IMR-90 (cell line): Measurements from ENCODE around the gene MYO1C. TPM values are rescaled to one million over a fixed set of nuclear protein-coding genes. Genes with fewer than 3 reads are reported as not detected.
A peak's percentile ranks its signal among the peaks of the same experiment; 100 is the strongest.

Experiments
- ATAC-seq: fragments of 200-7000 bp; cut with Tn5 transposase; 2 replicates; pipeline ENCODE4 v1.9.1; 2020; ENCODE audit warnings: low read depth, mild to moderate bottlenecking, moderate library complexity
- BruUV-seq: library from RNA; stranded (reverse); fragments of 400-500 nt; replicated peaks from 2 replicates; lab custom pipeline; 2021; lab: Mats Ljungman, UMichigan
- CTCF ChIA-PET: fragments of 300-600 bp; formaldehyde crosslinking; extraction: SDS; loops from one replicate; lab custom pipeline; 2021; ENCODE audit warnings: antibody characterized with exemption; lab: Yijun Ruan, JAX
- POLR2A ChIA-PET: fragments of 300-600 bp; sonication (Branson Sonifier 250); formaldehyde crosslinking; loops from one replicate; lab custom pipeline; 2022; ENCODE audit warnings: antibody characterized with exemption; ENCODE audit not compliant: unreplicated experiment; lab: Charles Lee
- DNase-seq: peaks from one replicate; pipeline ENCODE4 v3.0.0; 2013
- H2AFZ ChIP-seq: replicated peaks from 2 replicates; pipeline ENCODE3; 2013; ENCODE audit warnings: low read length, mild to moderate bottlenecking; ENCODE audit not compliant: poor library complexity
- H2AK5ac ChIP-seq: 2 replicates; pipeline ENCODE4 v1.6.1; 2013; ENCODE audit warnings: low read depth, low read length, inconsistent platforms
- H2AK9ac ChIP-seq: replicated peaks from 2 replicates; pipeline ENCODE3; 2013; ENCODE audit warnings: mild to moderate bottlenecking, low read depth, low read length, moderate library complexity; ENCODE audit not compliant: poor library complexity
- H2BK120ac ChIP-seq: 2 replicates; pipeline ENCODE4 v1.6.1; 2013; ENCODE audit warnings: low read depth, low read length, inconsistent platforms
- H2BK15ac ChIP-seq: 3 replicates; pipeline ENCODE4 v1.6.1; 2013; ENCODE audit warnings: low read depth, low read length, inconsistent platforms
- H2BK20ac ChIP-seq: 2 replicates; pipeline ENCODE4 v1.6.1; 2013; ENCODE audit warnings: low read depth, mild to moderate bottlenecking, inconsistent platforms, low read length, moderate library complexity
- H2BK5ac ChIP-seq: 2 replicates; pipeline ENCODE4 v1.6.1; 2013; ENCODE audit warnings: mild to moderate bottlenecking, low read depth, low read length, inconsistent platforms; ENCODE audit not compliant: poor library complexity, severe bottlenecking
- H3K14ac ChIP-seq: replicated peaks from 2 replicates; pipeline ENCODE4 v1.6.1; 2013; ENCODE audit warnings: low read depth, low read length, inconsistent platforms
- H3K18ac ChIP-seq: 2 replicates; pipeline ENCODE4 v1.6.1; 2013; ENCODE audit warnings: low read depth, low read length, control low read depth
- H3K23ac ChIP-seq: 2 replicates; pipeline ENCODE4 v1.6.1; 2013; ENCODE audit warnings: low read depth, low read length, inconsistent platforms
- H3K27ac ChIP-seq: 2 replicates; pipeline ENCODE4 v1.5.1; 2013; ENCODE audit warnings: mild to moderate bottlenecking, control low read depth, low read length; ENCODE audit not compliant: insufficient read depth
- H3K27me3 ChIP-seq: 2 replicates; pipeline ENCODE4 v1.6.1; 2013; ENCODE audit warnings: low read length; ENCODE audit not compliant: control insufficient read depth, insufficient read depth
- H3K36me3 ChIP-seq: 2 replicates; pipeline ENCODE4 v1.6.1; 2013; ENCODE audit warnings: low read length, mixed read lengths; ENCODE audit not compliant: control insufficient read depth, insufficient read depth
- H3K4ac ChIP-seq: 2 replicates; pipeline ENCODE4 v1.6.1; 2013; ENCODE audit warnings: low read depth, low read length, inconsistent platforms
- H3K4me1 ChIP-seq: 2 replicates; pipeline ENCODE4 v1.6.1; 2013; ENCODE audit warnings: low read length, mixed read lengths; ENCODE audit not compliant: control insufficient read depth, insufficient read depth
- H3K4me2 ChIP-seq: 2 replicates; pipeline ENCODE4 v1.6.1; 2013; ENCODE audit warnings: low read depth, mild to moderate bottlenecking, control low read depth, low read length, moderate library complexity
- H3K4me3 ChIP-seq: 2 replicates; pipeline ENCODE4 v1.5.1; 2013; ENCODE audit warnings: low read depth, mild to moderate bottlenecking, control low read depth, low read length, moderate library complexity; ENCODE audit not compliant: insufficient read depth
- H3K56ac ChIP-seq: 2 replicates; pipeline ENCODE4 v1.6.1; 2013; ENCODE audit warnings: low read length, inconsistent platforms; ENCODE audit not compliant: insufficient read depth; ENCODE audit errors: extremely low read depth
- H3K79me1 ChIP-seq, 2 experiments: 2 replicates each; pipeline ENCODE4 v1.6.1; 2013; ENCODE audit warnings: low read length in 2 of 2, inconsistent platforms in 1 of 2, low read depth in 1 of 2
- H3K9ac ChIP-seq: 2 replicates; pipeline ENCODE4 v1.6.1; 2013; ENCODE audit warnings: low read depth, low read length, control low read depth
- H3K9me1 ChIP-seq: 2 replicates; pipeline ENCODE4 v1.6.1; 2013; ENCODE audit warnings: low read length, inconsistent platforms; ENCODE audit not compliant: insufficient read depth
- H3K9me3 ChIP-seq: 2 replicates; pipeline ENCODE4 v1.6.1; 2013; ENCODE audit warnings: low read length; ENCODE audit not compliant: control insufficient read depth, insufficient read depth
- H4K20me1 ChIP-seq: 2 replicates; pipeline ENCODE4 v1.6.1; 2013; ENCODE audit warnings: low read length, inconsistent platforms; ENCODE audit not compliant: insufficient read depth
- H4K5ac ChIP-seq: 2 replicates; pipeline ENCODE4 v1.6.1; 2013; ENCODE audit warnings: mild to moderate bottlenecking, low read depth, low read length, control low read depth
- H4K8ac ChIP-seq, 2 experiments: 2 replicates each; pipeline ENCODE4 v1.6.1; 2013; ENCODE audit warnings: low read depth in 2 of 2, low read length in 2 of 2, control low read depth in 1 of 2, inconsistent platforms in 1 of 2
- H4K91ac ChIP-seq: 2 replicates; pipeline ENCODE4 v1.6.1; 2013; ENCODE audit warnings: low read depth, low read length, inconsistent platforms; ENCODE audit not compliant: insufficient read depth
- BHLHE40 ChIP-seq: fragments of 150-350 bp; IDR thresholded peaks from 2 replicates; pipeline ENCODE4 v1.6.1; 2016; ENCODE audit warnings: mild to moderate bottlenecking, low read depth, low read length
- CEBPB ChIP-seq: IDR thresholded peaks from 2 replicates; pipeline ENCODE4 v1.6.1; 2012; ENCODE audit warnings: low read depth, low read length, improper control_type of control experiment
- CHD1 ChIP-seq: IDR thresholded peaks from 2 replicates; pipeline ENCODE4 v1.6.1; 2012; ENCODE audit warnings: low read depth, low read length, improper control_type of control experiment
- ELK1 ChIP-seq: fragments of 150-350 bp; IDR thresholded peaks from 2 replicates; pipeline ENCODE4 v1.6.1; 2016; ENCODE audit warnings: low read depth, mild to moderate bottlenecking, low read length, moderate library complexity, borderline replicate concordance
- FOS ChIP-seq: fragments of 150-350 bp; IDR thresholded peaks from 2 replicates; pipeline ENCODE4 v1.6.1; 2016; ENCODE audit warnings: low read depth, low read length
- MAFK ChIP-seq: IDR thresholded peaks from 2 replicates; pipeline ENCODE4 v1.6.1; 2012; ENCODE audit warnings: low read depth, low read length, improper control_type of control experiment
- MAZ ChIP-seq: IDR thresholded peaks from 2 replicates; pipeline ENCODE4 v1.6.1; 2012; ENCODE audit warnings: low read depth, mild to moderate bottlenecking, low read length, improper control_type of control experiment, moderate library complexity, borderline replicate concordance
- MXI1 ChIP-seq: IDR thresholded peaks from 2 replicates; pipeline ENCODE4 v1.6.1; 2012; ENCODE audit warnings: low read depth, mild to moderate bottlenecking, low read length, moderate library complexity, borderline replicate concordance
- NFE2L2 ChIP-seq: fragments of 150-350 bp; IDR thresholded peaks from 2 replicates; pipeline ENCODE4 v1.6.1; 2016; ENCODE audit warnings: low read depth, mild to moderate bottlenecking, low read length
- POLR2A ChIP-seq: IDR thresholded peaks from 2 replicates; pipeline ENCODE4 v1.6.1; 2012; ENCODE audit warnings: mild to moderate bottlenecking, low read depth, low read length
- RAD21 ChIP-seq: IDR thresholded peaks from 2 replicates; pipeline ENCODE4 v1.6.1; 2012; ENCODE audit warnings: low read length, improper control_type of control experiment
- RCOR1 ChIP-seq: IDR thresholded peaks from 2 replicates; pipeline ENCODE4 v1.6.1; 2012; ENCODE audit warnings: mild to moderate bottlenecking, low read length, improper control_type of control experiment; ENCODE audit not compliant: insufficient replicate concordance
- RFX5 ChIP-seq: IDR thresholded peaks from 2 replicates; pipeline ENCODE4 v1.8.0; 2012; ENCODE audit warnings: low read depth, mild to moderate bottlenecking, low read length, moderate library complexity
- SMC3 ChIP-seq: fragments of 150-350 bp; IDR thresholded peaks from 2 replicates; pipeline ENCODE4 v1.6.1; 2016; ENCODE audit warnings: low read depth, mild to moderate bottlenecking, antibody characterized with exemption, low read length, moderate library complexity
- WGBS, 2 experiments: methylation state at CpG; one replicate each; pipeline versions ENCODE4 v1.1.5 to v1.1.7; 2013; ENCODE audit warnings: missing lambda C conversion rate in 2 of 2; ENCODE audit not compliant: insufficient read length in 1 of 2; ENCODE audit errors: extremely low coverage in 2 of 2; 5-methylcytosine and 5-hydroxymethylcytosine counted together
- dilution Hi-C: fragments of 300-500 bp; cut with HindIII; formaldehyde crosslinking; loops from one replicate; pipeline ENCODE4 v1.14.3; 2018; ENCODE audit warnings: low sequenced_read_pairs; ENCODE audit not compliant: unreplicated experiment
- in situ Hi-C: fragments of 300-500 bp; cut with MboI; formaldehyde crosslinking; loops from 3 replicates; pipeline ENCODE4 v1.14.3; 2019; ENCODE audit warnings: low sequenced_read_pairs, inconsistent platforms, mixed read lengths
- intact Hi-C: fragments of 100-400 bp; cut with micrococcal nuclease; formaldehyde crosslinking; loops from 2 replicates; pipeline ENCODE4 v1.10.0; 2022
- polyA plus RNA-seq, 3 experiments: library from polyadenylated mRNA; depleted of rRNA; stranded (reverse); fragments of >200 nt; gene quantifications; 2 replicates each; pipeline ENCODE4 v1.2.3, GENCODE V29; 2012; ENCODE audit warnings: low replicate concordance in 1 of 3
- total RNA-seq: library from RNA; depleted of rRNA; stranded (reverse); fragments of >200 nt; gene quantifications from 2 replicates; pipeline ENCODE4 v1.2.3, GENCODE V29; 2012
- TF ChIP-seq, protein P1 (sequence below): fragments of 150-350 bp; IDR thresholded peaks from 2 replicates; pipeline ENCODE4 v1.6.1; 2017; ENCODE audit warnings: mild to moderate bottlenecking, antibody characterized with exemption, low read length, low read depth
- TF ChIP-seq, protein P2 (sequence below): conservative IDR thresholded peaks from 2 replicates; pipeline ENCODE4 v1.5.1; 2012; ENCODE audit warnings: mild to moderate bottlenecking, low read depth, low read length, improper control_type of control experiment

MYO1C gene
- total and polyA plus RNA-seq, 2 of the 4 experiments (the other 2 are of a cell fraction), result 162 to 196 TPM

DNA sequence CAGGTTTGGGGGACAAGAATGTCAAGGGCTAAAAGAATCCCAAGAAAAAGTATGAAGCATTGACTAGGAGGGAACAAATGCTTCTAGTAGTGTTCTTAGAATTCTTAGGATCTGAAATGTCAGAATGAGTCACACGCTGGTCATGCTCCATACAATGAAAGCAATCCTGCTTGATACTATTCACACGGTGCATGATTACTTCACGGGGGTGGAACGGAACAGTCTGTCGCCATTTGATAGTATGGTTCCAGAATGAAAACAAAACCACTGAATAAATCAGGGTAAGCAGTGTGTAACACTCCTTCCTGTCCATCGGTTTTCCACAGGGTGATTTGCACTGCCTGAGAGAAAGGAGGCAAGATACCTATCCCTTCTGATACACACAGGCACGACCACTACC lies 69.6 kb downstream of the MYO1C start:
- Histone ChIP-seq H3K27ac (peak overlapping the region; percentile 29; the same call in 1 of the 2 replicates), H2AK5ac (no peak overlapping the region), H3K4me1 (peaks cover 15% of the 10 kb centered on the region), H3K18ac (no peak overlapping the region), H4K5ac (no peak overlapping the region), H3K4me2 (peak overlapping the region; percentile 80), H3K9me3 (no peaks in the 10 kb centered on the region), H3K79me1 (peaks cover 17 to 66% of the 10 kb centered on the region in 2 experiments), H4K91ac (no peak overlapping the region), H3K4me3 (no peak overlapping the region), H3K9ac (no peak overlapping the region), H3K9me1 (peaks cover 24% of the 10 kb centered on the region), H3K23ac (peak overlapping the region; percentile 17; the same call in 1 of the 2 replicates), H4K8ac (0 out of 4 replicates have a peak overlapping the region, but pooled peaks of 1 of the 2 experiments have one; percentile 38), H2BK120ac (no peak overlapping the region), H4K20me1 (peaks cover 56% of the 10 kb centered on the region), H3K56ac (no peak overlapping the region), H3K36me3 (peaks cover 21% of the 10 kb centered on the region), H3K27me3 (no peaks in the 10 kb centered on the region), H2AK9ac (no peak overlapping the region), H3K14ac (no peak overlapping the region), H2BK15ac (no peak overlapping the region), H2AFZ (no peak overlapping the region), H2BK5ac (peak overlapping the region; percentile 73), H2BK20ac (no peak overlapping the region), H3K4ac (0 out of 2 replicates have a peak overlapping the region, but pooled peaks have one; percentile 17)
- ATAC-seq (peak; percentile 95), DNase-seq (peak; percentile 98)
- no CpG with 5 or more reads among the region's 7 CpGs for WGBS, 2 experiments
- CTCF ChIA-PET, result interaction anchor here (1.4 kb wide), 1 partner anchor 56 kb away, joined by 3 read pairs; no protein-coding TSS in a partner anchor
- POLR2A ChIA-PET, result no interaction called here
- TF ChIP-seq MAFK (no peak), MAZ (0 out of 2 replicates have a peak, but pooled peaks have one; percentile 24), RAD21 (no peak; the same call in 1 of the 2 replicates), RCOR1 (no peak), CHD1 (no peak), BHLHE40 (peak; percentile 46; the same call in 1 of the 2 replicates), POLR2A (no peak), NFE2L2 (0 out of 2 replicates have a peak, but pooled peaks have one; percentile 31), CEBPB (peak; percentile 90), FOS (peak; percentile 94), MXI1 (peak; percentile 83; the same call in 1 of the 2 replicates), ELK1 (no peak), RFX5 (no peak), SMC3 (no peak)
- TF ChIP-seq, protein P1, sequence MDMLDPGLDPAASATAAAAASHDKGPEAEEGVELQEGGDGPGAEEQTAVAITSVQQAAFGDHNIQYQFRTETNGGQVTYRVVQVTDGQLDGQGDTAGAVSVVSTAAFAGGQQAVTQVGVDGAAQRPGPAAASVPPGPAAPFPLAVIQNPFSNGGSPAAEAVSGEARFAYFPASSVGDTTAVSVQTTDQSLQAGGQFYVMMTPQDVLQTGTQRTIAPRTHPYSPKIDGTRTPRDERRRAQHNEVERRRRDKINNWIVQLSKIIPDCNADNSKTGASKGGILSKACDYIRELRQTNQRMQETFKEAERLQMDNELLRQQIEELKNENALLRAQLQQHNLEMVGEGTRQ, result 0 out of 2 replicates have a peak, but pooled peaks have one; percentile 2
- TF ChIP-seq, protein P2, sequence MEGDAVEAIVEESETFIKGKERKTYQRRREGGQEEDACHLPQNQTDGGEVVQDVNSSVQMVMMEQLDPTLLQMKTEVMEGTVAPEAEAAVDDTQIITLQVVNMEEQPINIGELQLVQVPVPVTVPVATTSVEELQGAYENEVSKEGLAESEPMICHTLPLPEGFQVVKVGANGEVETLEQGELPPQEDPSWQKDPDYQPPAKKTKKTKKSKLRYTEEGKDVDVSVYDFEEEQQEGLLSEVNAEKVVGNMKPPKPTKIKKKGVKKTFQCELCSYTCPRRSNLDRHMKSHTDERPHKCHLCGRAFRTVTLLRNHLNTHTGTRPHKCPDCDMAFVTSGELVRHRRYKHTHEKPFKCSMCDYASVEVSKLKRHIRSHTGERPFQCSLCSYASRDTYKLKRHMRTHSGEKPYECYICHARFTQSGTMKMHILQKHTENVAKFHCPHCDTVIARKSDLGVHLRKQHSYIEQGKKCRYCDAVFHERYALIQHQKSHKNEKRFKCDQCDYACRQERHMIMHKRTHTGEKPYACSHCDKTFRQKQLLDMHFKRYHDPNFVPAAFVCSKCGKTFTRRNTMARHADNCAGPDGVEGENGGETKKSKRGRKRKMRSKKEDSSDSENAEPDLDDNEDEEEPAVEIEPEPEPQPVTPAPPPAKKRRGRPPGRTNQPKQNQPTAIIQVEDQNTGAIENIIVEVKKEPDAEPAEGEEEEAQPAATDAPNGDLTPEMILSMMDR, result no peak
- intact Hi-C loops, result no loop called here
- dilution Hi-C loops, result no loop called here
- in situ Hi-C loops, result no loop called here
- no TSS peak for BruUV-seq
